Measurements from ENCODE around the gene GNAZ. TPM values are rescaled to one million over a fixed set of nuclear protein-coding genes. Genes with fewer than 3 reads are reported as not detected.
A peak's percentile ranks its signal among the peaks of the same experiment; 100 is the strongest.
"Not testable (repeated sequence)": the region's sequence is repeated elsewhere in the genome, so short reads cannot be mapped to it uniquely, and the experiment has no call there.

The GNAZ gene
- total and polyA plus RNA-seq, 5 experiments from 2014 or later: 0.30 to 0.68 (median 0.48) TPM; not detected in 2

GRCh38 chr22:23050546-23050945, 19.8 kb upstream of the GNAZ start:
- H3K4me1 Mint-ChIP-seq: peaks cover 4 to 18% (median 6%) of the 10 kb centered on the region in 4 donors
- H3K36me3 Mint-ChIP-seq: peaks cover 0 to 11% (median 3%) of the 10 kb centered on the region in 3 donors
- DNase-seq, ATAC-seq, H3K4me3 Mint-ChIP-seq, H3K27me3 Mint-ChIP-seq, H3K27ac Mint-ChIP-seq: not testable (repeated sequence)
- peaks cover 0 to 17% (median 0%) of the 10 kb centered on the region in 9 donors for H3K9me3 Mint-ChIP-seq
- POLR2A ChIA-PET: interaction anchor here (0.6 kb wide), 1 partner anchor 36 kb away, joined by 3 read pairs; no protein-coding TSS in a partner anchor

- Mint-ChIP-seq H3K4me3 (no peak overlapping the region), H3K4me1 (peaks cover 4 to 18% (median 6%) of the 10 kb centered on the region in 4 donors), H3K36me3 (peaks cover 0 to 11% (median 8%) of the 10 kb centered on the region in 3 donors), H3K27me3 (peaks cover 0 to 8% (median 3%) of the 10 kb centered on the region in 5 donors), H3K27ac (no peak overlapping the region), H3K9me3 (peaks cover 0 to 18% (median 8%) of the 10 kb centered on the region in 9 donors)
- ATAC-seq (no peak), DNase-seq (no peak)
- POLR2A ChIA-PET: no interaction called here
Observed at GRCh38 chr22:23053051-23053707, 17.1 kb upstream of the GNAZ start.

DNA sequence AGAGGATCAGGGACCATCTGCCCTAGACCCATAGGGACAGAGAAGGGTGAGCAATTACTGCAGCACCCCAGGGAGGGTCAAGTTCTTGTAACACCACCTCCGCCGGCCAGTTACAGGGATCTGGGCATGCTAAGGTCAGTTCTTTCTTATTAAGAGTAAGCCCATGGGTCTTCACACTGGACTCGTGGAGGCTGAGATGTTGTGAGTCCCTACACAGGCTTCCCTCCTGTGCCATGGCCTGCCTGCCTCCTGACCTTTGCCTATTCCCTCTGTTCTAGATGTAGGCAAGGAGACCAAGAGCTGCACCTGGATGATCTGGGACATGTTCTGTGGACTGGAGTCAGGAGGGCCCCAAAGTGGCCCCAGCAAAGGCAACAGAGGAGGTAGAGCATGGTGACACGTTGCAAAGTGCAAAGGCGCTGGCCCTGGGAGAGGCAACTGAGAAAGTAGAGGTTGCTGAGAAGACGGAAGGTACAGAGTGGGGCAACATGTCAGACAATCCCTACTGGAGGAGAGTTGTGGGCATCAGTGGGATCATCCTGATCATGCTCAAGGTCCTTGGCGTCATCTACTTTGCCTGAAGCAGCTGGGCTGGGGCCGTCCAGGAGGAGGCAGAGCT, 16.3 kb upstream of the GNAZ start:
- H3K9me3 Mint-ChIP-seq: peaks cover 0 to 18% (median 8%) of the 10 kb centered on the region in 9 donors
- peaks cover 4 to 18% (median 7%) of the 10 kb centered on the region in 4 donors for H3K4me1 Mint-ChIP-seq
- no peak overlapping the region for H3K4me3 Mint-ChIP-seq
- no peak for DNase-seq
- H3K36me3 Mint-ChIP-seq: peaks cover 0 to 11% (median 8%) of the 10 kb centered on the region in 3 donors
- peaks cover 0 to 8% (median 2%) of the 10 kb centered on the region in 5 donors for H3K27me3 Mint-ChIP-seq
- peak overlapping the region in 1 of 10 donors; percentile 18 for H3K27ac Mint-ChIP-seq
- POLR2A ChIA-PET: no interaction called here
- ATAC-seq: no peak

- H3K4me1 Mint-ChIP-seq: peaks cover 4 to 13% (median 7%) of the 10 kb centered on the region in 4 donors
- H3K27ac Mint-ChIP-seq: no peak overlapping the region
- no peak overlapping the region for H3K4me3 Mint-ChIP-seq
- DNase-seq (peak in 1 of 10 donors; percentile 11), ATAC-seq (no peak)
- peaks cover 0 to 8% (median 2%) of the 10 kb centered on the region in 5 donors for H3K27me3 Mint-ChIP-seq
- POLR2A ChIA-PET: no interaction called here
- peaks cover 0 to 18% (median 8%) of the 10 kb centered on the region in 9 donors for H3K9me3 Mint-ChIP-seq
- peaks cover 0 to 11% (median 8%) of the 10 kb centered on the region in 3 donors for H3K36me3 Mint-ChIP-seq
Observed at GRCh38 chr22:23054531-23055257, 15.6 kb upstream of the GNAZ start.

- POLR2A ChIA-PET: no interaction called here
- Mint-ChIP-seq H3K36me3 (peaks cover 0 to 11% (median 8%) of the 10 kb centered on the region in 3 donors), H3K9me3 (peaks cover 0 to 18% (median 8%) of the 10 kb centered on the region in 9 donors), H3K27me3 (peaks cover 0 to 11% (median 2%) of the 10 kb centered on the region in 5 donors), H3K4me1 (peaks cover 0 to 6% (median 4%) of the 10 kb centered on the region in 4 donors), H3K4me3 (peak overlapping the region in 1 of 10 donors; percentile 16), H3K27ac (peak overlapping the region in 1 of 10 donors; percentile 1)
- DNase-seq (no peak), ATAC-seq (no peak)
Observed at GRCh38 chr22:23055449-23056179, 14.7 kb upstream of the GNAZ start.

DNA sequence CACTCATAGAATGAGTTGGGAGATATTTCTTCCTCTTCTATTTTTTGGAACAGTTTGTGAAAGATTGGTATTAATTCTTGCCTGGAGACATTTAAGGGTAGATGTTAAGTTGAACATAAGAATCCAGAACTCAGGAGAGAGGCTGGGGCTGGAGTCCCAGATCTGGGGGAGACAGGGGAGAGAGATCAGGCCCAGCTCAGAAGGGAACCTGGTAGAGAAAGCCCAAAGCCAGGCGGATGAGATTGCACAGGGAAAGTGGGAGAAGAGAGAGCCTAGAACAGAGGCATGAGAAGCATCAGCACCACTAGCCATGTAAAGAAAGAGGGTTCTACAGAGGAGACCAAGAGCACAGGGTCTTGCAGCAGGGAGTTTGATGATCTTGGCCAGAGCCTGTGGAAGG, 13.0 kb upstream of the GNAZ start:
- no peak for DNase-seq
- H3K27ac Mint-ChIP-seq: no peak overlapping the region
- H3K36me3 Mint-ChIP-seq: peaks cover 0 to 11% (median 8%) of the 10 kb centered on the region in 3 donors
- peaks cover 0 to 4% (median 1%) of the 10 kb centered on the region in 4 donors for H3K4me1 Mint-ChIP-seq
- ATAC-seq: no peak
- no peak overlapping the region for H3K4me3 Mint-ChIP-seq
- POLR2A ChIA-PET: no interaction called here
- peaks cover 0 to 18% (median 8%) of the 10 kb centered on the region in 9 donors for H3K9me3 Mint-ChIP-seq
- peaks cover 0 to 12% (median 2%) of the 10 kb centered on the region in 5 donors for H3K27me3 Mint-ChIP-seq

- ATAC-seq: no peak
Observed at GRCh38 chr22:23058063-23058462, 12.3 kb upstream of the GNAZ start.

DNA sequence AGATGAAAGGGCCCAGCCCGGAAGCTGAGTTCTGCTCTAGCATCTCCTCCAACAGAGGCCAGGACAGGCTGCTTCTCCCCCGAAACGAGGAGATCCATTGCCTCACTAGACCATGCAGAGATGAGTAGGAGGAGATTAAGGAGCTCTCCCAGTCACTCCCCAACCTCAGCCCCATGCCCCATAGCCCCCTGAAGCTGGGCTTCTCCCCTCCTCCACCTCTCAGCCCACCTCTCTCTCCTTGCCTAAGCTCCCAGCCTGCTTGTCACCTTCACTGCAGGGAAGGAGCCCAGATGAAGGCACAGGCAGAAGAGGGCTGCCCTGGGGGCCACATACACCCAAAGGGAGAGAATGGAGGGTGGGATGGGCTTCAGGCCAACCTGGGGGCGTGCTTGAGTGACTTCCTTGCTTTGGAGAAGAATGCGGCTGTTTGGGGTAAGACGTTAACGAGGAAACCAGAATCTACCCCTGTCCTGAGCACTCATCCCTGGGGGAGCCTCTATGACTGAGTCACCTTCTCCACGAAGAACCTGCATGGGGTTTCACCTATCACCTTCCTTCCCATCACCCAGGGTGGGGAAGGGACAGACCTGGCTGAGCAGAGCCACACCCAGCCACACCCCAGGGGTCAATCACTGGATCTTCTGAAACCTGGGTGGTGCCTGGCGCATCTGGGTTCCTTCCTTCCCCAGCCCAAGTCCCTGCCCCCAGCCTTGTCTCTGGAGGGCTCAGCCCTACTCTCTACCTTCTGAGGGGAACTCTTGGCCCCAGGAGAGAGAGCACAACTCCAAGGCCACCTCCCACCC, 11.6 kb upstream of the GNAZ start:
- no peak for ATAC-seq
- no peak overlapping the region for H3K4me3 Mint-ChIP-seq
- DNase-seq: peak in 1 of 10 donors; percentile 11
- peak overlapping the region in 2 of 10 donors; percentile 36 to 43 for H3K27ac Mint-ChIP-seq
- peaks cover 0 to 4% (median 1%) of the 10 kb centered on the region in 4 donors for H3K4me1 Mint-ChIP-seq
- peaks cover 0 to 12% (median 2%) of the 10 kb centered on the region in 5 donors for H3K27me3 Mint-ChIP-seq
- POLR2A ChIA-PET: no interaction called here
- peaks cover 0 to 18% (median 8%) of the 10 kb centered on the region in 9 donors for H3K9me3 Mint-ChIP-seq
- H3K36me3 Mint-ChIP-seq: peaks cover 0 to 11% (median 8%) of the 10 kb centered on the region in 3 donors

More at GRCh38 chr22:23058063-23058462, 12.3 kb upstream of the GNAZ start:
- Mint-ChIP-seq H3K36me3 (peaks cover 0 to 11% (median 8%) of the 10 kb centered on the region in 3 donors), H3K4me1 (peaks cover 0 to 4% (median 1%) of the 10 kb centered on the region in 4 donors), H3K9me3 (peaks cover 0 to 18% (median 8%) of the 10 kb centered on the region in 9 donors), H3K27ac (peak overlapping the region in 1 of 10 donors; percentile 43), H3K27me3 (peaks cover 0 to 12% (median 2%) of the 10 kb centered on the region in 5 donors), H3K4me3 (no peak overlapping the region)
- POLR2A ChIA-PET: no interaction called here
- no peak for DNase-seq

- peaks cover 0 to 4% (median 1%) of the 10 kb centered on the region in 4 donors for H3K4me1 Mint-ChIP-seq
- H3K36me3 Mint-ChIP-seq: peaks cover 0 to 11% (median 8%) of the 10 kb centered on the region in 3 donors
- peaks cover 0 to 9% (median 0%) of the 10 kb centered on the region in 5 donors for H3K27me3 Mint-ChIP-seq
- DNase-seq: peak in 1 of 10 donors; percentile 6
- no peak for ATAC-seq
- POLR2A ChIA-PET: no interaction called here
- peak overlapping the region in 2 of 10 donors; percentile 6 to 58 for H3K27ac Mint-ChIP-seq
- H3K4me3 Mint-ChIP-seq: no peak overlapping the region
- peaks cover 0 to 18% (median 8%) of the 10 kb centered on the region in 9 donors for H3K9me3 Mint-ChIP-seq
Observed at GRCh38 chr22:23059284-23059948, 10.9 kb upstream of the GNAZ start.

DNA sequence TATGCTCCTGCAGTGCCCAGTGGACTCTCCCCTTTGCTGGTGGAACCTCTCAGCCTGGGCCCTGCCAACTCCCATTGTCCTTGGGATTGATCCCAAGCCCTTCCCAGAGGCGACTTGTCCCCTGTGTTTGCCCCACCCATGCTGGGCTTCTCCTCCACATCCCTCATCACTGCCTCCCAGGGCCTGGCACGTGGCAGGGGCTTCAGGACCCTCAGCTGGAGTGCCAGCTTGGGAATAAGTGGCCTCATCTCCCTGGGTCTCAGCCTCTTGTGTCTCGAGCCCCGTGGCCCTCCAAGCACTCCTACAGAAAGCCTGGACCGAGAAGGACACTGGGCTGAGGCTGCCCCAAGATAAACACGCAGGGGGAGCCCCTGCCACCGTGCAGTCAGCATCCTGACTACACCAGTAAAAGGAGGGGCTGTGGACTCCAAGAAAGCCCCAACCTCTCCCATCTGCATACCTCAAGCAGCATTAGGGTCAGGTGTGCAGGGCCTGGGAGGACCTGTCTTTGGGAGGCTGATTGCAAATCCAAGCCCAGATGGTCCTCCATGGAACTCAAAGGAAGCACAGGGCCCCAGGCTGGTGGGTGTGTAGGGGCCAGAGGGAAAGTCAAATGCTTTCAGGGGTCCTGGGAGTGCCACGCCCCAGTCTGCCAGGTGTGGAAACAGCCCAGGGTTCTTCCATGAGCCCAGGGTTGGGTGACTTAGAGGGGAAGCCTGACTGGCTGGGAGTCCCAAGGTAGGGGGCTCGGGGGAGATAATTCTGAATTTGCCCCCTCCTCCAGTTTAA, 9.5 kb upstream of the GNAZ start:
- H3K4me3 Mint-ChIP-seq: no peak overlapping the region

More for the DNA sequence above, 9.5 kb upstream of the GNAZ start:
- POLR2A ChIA-PET: no interaction called here
- DNase-seq: peak in 1 of 10 donors; percentile 14
- H3K4me1 Mint-ChIP-seq: peaks cover 0 to 3% (median under 1%) of the 10 kb centered on the region in 4 donors
- H3K27me3 Mint-ChIP-seq: peaks cover 0 to 9% (median 0%) of the 10 kb centered on the region in 5 donors
- no peak for ATAC-seq
- H3K27ac Mint-ChIP-seq: no peak overlapping the region
- H3K9me3 Mint-ChIP-seq: peaks cover 0 to 14% (median 6%) of the 10 kb centered on the region in 9 donors
- peaks cover 0 to 8% (median 7%) of the 10 kb centered on the region in 3 donors for H3K36me3 Mint-ChIP-seq
